Fibroblast of upper back skin (primary cell): ENCODE results near the gene PCBP3.
A peak's percentile ranks its signal among the peaks of the same experiment; 100 is the strongest.

Experiments used
- DNase-seq: peaks from one replicate; pipeline ENCODE4 v3.0.0-alpha.2; 2013

The PCBP3 gene

GRCh38 chr21:45727390-45727789 is 83.9 kb downstream of the PCBP3 start:
- DNase-seq = no peak

DNA sequence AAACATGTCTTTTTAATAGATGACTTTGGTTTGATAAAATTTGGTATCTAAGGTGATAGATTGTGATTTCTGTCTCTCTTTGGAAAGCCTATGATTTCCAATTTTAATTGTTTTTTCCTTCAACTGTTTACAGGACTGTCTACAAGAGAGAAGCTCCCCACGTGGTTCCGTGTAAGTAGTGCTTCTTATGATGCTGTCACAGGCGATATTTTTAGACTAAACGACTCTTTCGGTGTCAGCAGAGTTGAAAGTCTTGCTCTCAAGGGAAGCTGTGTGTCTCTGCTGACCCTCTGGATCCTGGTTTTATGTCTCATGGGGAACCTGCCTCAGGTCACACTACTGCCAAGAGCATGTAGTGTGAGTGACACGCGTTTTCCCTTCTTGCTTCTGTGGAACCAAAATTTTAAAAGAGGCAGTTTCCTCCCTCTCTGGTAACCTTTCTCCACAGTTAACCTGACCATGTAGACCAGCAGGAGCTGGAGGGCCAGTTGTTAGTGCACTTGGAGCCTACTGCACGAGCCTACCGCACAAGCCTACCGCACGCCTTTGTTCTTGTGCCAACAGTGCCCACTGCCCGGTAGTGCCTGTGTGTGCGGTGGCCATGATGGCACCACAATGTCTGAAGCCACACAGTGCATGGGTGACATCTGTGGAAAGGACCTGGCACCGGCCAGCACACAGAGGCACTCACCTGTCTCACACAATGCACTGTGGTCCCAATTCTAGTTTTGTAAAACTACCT is 91.9 kb downstream of the PCBP3 start:
- DNase-seq = no peak

DNA sequence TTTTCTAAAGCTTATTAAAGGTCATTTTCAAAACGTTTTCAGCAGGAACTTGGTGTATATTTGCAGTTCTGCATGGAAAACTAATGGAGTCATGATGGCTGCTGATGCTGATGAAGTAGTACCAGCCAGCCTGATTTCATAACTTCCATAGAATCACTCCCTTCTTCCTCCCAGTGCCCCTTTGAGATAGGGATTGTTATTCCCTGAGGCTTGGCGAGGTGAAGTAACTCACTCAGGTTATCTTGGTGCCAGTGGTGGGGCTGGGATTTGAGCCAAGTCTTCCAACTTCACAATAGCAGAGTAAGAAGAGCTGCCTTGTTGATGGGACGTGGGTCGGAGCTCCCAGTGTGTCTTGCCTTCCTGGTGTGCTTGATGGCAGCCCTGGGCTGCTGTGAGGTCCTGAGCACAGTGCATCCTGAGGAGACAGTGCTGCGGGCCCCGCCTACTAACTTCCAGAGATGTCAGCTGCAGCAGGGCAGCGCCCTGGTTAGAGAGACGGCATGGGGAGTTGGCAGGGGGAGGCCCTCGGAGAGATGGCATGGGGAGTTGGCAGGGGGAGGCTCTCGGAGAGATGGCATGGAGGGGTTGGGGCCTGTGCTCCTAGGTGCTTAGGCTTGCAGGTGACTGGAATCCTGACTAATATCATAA is 92.6 kb downstream of the PCBP3 start:
- no peak for DNase-seq

DNA sequence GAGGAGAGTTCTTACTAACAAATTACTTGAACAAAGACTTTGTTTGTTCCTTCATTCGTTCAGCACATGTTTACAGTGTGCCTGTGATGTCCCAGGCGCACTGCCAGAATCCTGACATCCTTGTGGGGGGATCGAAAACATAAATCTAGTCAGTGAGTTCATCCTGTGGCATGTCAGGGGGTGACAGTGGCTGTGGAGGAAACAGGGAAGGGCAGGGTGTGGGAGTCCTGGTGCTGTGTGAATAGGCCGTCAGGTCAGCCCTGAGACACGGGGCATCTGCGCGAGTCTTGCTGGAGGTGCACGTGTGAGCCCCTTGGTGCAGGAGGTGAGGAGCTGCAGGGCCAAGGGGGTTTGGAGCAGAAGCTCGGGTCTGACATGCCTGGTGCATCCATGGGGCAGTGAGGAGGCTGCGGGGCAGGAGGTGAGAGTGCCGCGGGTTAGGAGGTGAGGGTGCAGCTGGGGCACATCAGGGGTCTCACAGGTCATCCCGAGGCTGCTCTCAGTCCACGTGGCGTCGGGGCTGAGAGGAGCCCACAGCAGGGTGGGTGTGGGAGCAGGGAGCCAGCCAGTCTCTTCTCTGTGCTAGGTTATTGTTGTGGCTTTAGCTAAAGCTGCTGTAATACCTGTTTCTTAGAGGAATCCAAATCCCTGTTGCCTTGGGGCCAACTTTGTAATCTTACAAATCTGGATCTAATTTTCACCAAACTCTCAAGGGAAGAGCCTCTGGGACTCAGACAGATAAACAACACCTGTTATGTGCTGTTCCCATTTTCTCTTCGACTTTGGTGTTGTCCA is 93.4 kb downstream of the PCBP3 start:
- no peak for DNase-seq

- DNase-seq = no peak
Measured at GRCh38 chr21:45737485-45738166, 94.1 kb downstream of the PCBP3 start.

DNA sequence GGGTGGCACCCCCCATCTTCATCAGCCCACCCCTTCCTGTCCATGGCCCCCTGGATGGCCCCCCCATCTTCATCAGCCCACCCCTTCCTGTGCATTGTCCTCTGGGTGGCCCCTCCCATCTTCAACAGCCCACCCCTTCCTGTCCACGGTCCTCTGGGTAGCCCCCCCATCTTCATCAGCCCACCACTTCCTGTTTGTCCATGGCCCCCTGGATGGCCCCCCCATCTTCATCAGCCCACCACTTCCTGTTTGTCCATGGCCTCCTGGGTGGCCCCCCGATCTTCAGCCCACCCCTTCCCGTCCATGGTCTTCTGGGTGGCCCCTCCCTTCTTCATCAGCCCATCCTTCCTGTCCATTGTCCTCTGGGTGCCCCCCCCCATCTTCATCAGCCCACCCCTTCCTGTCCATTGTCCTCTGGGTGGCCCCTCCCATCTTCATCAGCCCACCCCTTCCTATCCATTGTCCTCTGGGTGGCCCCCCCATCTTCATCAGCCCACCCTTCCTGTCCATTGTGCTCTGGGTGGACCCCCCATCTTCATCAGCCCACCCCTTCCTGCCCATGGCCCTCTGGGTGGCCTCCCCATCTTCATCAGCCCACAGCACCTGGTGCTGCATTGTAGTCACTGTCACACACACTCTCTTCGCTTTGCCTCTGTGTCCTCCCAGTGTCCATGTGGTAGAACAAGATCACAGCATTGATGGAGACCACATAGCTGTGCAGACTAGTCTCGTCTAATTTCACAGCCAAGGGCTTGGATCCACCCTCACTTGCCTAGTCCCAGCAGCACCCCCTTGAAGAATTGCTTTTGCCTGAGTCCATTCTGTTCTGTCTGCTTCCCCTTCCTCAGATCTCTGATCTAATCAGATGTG is 95.9 kb downstream of the PCBP3 start:
- DNase-seq = no peak

DNA sequence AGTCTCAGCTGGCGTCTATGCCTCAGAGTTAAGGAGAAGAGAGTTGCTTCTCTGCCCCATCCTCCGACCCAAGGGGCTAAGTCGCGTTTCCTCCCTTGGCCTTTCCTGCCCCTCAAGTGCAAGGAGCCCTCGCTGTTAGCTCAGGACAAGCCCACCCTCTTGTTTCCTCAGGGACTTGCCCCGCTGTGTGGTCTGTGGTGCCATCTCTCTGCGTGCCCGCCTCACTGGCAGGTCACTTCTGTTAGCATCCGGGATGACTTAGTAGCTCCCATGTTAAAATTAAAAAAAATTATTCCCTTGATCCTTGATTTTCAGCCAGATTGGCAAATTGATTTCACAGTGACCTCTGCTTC is 96.5 kb downstream of the PCBP3 start:
- DNase-seq = no peak

DNA sequence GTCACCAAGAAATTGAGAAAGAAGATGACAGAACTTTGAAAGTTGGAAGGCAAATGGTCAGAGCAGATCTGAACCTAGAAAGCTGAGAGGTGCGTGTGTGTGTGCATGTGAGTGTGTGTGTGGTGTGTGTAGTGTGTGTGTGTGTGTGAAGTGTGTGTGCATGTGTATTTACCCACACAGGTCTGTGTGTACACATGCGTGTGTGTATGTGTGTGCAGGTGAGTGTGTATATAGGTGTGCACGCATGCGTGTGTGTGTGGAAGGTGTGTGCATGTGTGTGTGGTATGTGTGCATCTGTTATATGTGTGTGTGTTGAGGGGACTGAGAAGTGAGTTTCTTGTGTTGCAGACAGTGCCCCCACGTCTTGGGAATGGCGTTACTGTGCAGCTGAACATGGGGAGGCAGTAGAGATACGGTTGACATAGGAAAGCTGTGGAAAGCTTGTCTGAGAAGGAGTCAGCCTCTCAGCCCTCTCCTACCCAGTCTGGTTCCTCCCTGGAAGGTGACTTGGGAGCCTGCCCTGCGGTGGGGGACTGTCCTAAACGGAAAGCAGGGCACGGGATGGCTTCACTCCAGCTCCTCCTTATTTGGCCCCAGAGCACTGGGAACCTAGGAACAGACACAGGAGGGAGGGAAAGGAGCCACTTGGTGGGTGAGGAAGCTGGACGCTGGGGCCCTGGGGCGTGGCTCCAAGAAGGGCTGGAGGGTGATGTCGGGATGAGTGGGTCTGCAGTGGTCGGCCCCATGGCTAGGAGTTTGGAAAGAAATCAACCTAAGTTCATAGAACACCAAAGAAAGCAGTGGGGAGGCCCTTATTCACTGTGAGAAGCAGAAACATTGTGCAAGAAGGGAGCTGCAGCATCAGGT is 97.2 kb downstream of the PCBP3 start:
- no peak for DNase-seq

DNA sequence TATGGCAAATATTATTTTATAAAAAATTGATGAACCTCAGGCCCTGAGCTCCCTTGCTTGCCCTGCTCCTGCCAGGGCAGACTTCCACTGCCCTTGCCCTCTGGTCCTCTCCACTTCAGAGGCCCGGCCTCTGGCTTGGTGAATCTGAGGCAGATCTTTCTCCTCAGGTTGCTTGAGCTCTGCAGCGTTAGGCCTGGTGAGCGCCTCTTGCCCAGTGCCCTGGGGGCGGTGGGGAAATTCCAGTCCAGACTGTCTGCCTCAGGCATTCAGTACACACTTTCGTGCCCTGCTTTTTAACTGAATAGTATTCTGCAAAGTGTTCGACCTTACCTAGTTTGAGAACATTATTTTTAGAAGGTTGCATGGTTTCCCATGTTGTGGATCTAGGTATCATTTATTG is 98.2 kb downstream of the PCBP3 start:
- no peak for DNase-seq

GRCh38 chr21:45742247-45742646 is 98.7 kb downstream of the PCBP3 start:
- DNase-seq = no peak

DNA sequence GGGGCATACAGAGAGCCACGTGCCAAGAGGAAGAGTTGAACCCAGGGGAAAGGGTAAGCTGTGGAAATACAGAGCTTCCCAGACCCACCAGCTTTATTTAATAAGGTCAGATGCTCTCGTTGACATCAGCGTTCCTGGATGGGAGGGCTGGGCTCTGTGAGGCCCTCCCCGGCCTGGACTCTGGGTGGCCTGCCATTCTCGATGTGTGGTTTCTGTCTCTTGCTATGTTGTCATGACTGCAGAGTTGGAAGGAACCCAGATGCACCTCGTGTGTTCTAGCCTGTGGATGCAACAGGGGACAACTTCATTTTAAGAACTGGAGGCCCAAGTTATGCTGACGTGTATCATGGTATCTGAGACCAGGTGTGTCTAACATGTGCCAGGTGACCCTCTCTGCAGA is 101.7 kb downstream of the PCBP3 start:
- no peak for DNase-seq

DNA sequence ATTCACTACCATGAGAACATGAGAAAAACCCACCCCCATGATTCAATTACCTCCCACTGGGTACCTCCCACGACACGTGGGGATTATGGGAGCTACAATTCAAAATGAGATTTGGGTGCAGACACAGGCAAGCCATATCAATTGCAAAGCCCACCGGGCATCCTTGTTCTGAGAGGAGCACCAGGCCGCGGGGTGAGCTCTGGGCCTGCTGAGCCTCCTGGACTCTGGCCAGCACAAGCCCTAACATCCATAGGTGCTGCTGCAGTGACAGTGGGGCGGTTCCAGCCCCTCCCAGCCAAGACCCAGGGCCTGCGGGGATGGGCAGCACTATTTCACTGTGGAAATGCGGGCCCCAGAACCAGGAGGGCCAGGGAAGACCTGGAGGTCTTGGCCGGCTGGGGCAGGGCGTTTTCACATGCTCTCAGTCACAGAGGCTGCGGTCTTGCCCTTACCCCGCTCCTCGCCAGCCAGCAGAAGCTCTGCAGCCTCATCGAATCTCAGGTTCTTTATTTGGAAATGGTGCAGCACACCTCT is 103.8 kb downstream of the PCBP3 start:
- DNase-seq = no peak

- peak; percentile 24 for DNase-seq
Measured at GRCh38 chr21:45747802-45748445, 104.4 kb downstream of the PCBP3 start.

GRCh38 chr21:45748593-45748992 is 105.1 kb downstream of the PCBP3 start:
- no peak for DNase-seq

DNA sequence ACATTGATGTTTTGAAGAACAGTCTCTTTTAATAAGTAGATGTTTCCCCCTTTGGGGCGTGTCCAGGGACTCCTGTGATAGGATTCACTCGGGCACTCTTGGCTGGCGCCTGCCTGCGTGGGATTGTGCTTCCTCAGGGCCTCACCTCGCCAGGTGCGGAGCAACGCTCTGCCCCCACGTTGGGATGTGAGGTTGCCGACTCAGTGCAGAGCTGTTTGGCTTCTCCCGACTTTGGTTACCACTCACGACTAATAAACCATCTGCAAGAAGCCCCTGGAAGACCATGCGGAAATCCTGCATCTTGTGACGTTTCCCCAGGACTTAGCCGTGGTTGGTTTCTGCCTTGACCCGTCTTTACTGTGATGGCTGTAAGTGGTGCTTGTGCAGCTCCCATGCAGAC is 106.4 kb downstream of the PCBP3 start:
- DNase-seq = no peak

- no peak for DNase-seq
Measured at GRCh38 chr21:45750936-45751335, 107.4 kb downstream of the PCBP3 start.

- DNase-seq = no peak
Measured at GRCh38 chr21:45753445-45753844, 109.9 kb downstream of the PCBP3 start.

- DNase-seq = no peak
Measured at GRCh38 chr21:45756029-45756428, 112.5 kb downstream of the PCBP3 start.

- DNase-seq = no peak
Measured at GRCh38 chr21:45756669-45757068, 113.1 kb downstream of the PCBP3 start.

DNA sequence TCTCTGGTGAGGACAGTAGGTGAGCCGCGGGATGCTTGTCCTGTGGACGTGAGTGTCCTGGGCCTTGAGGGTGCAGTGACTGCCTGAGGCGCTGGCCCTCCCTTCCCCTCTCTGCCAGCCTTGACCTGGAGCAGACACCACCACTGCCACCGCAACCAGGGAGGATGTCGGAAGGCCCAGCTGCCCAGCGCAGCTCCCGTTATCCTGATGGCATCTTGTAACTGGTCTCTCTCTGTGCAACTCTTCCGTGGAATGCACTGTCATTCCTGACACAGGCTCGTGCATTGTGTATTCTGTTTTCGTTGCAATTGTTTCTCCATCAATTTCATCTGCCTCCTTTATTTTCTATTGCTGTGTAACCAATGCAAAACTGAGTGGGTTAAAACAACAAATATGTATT is 118.2 kb downstream of the PCBP3 start:
- DNase-seq = no peak

DNA sequence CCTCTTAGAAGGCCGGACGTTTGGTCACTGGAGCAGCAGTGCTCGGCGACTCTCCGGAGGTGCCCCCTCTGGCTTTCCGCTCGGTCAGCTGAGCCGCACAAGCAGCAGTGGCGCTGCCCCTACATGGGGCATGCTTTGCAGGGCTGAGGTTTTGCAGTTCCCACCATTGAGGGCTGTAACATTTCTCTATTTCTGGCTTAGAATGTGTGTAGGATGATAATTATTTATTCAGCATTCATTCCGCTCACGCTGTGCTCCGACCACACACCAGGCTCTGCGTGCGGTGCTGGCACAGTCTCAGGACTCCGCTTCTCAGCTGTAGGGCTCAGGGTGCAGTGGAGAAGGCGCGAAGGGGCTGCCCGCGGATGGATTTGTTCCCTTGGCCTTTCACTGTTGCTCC is 119.5 kb downstream of the PCBP3 start:
- DNase-seq = no peak
